Lower leg skin (tissue), 3 donors: ENCODE data around the gene GNAI2.

Experiments
- POLR2A ChIP-seq, 2 donors: fragments of 450-650 bp; IDR thresholded peaks; one replicate each; pipeline ENCODE4 v1.6.1; 2016 to 2017; ENCODE audit warnings: antibody characterized with exemption in 2 of 2, mild to moderate bottlenecking in 1 of 2, moderate library complexity in 1 of 2
- TF ChIP-seq, protein P1 (sequence below), 3 donors: fragments of 450-650 bp; IDR thresholded peaks; one replicate each; pipeline ENCODE4 v1.5.1; 2016; ENCODE audit warnings: antibody characterized with exemption in 3 of 3, mild to moderate bottlenecking in 3 of 3, moderate library complexity in 2 of 3

- TF ChIP-seq, protein P1, sequence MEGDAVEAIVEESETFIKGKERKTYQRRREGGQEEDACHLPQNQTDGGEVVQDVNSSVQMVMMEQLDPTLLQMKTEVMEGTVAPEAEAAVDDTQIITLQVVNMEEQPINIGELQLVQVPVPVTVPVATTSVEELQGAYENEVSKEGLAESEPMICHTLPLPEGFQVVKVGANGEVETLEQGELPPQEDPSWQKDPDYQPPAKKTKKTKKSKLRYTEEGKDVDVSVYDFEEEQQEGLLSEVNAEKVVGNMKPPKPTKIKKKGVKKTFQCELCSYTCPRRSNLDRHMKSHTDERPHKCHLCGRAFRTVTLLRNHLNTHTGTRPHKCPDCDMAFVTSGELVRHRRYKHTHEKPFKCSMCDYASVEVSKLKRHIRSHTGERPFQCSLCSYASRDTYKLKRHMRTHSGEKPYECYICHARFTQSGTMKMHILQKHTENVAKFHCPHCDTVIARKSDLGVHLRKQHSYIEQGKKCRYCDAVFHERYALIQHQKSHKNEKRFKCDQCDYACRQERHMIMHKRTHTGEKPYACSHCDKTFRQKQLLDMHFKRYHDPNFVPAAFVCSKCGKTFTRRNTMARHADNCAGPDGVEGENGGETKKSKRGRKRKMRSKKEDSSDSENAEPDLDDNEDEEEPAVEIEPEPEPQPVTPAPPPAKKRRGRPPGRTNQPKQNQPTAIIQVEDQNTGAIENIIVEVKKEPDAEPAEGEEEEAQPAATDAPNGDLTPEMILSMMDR (IDR thresholded peaks at IDR 0.05) = no peak
- no peak for TF ChIP-seq POLR2A (IDR thresholded peaks at IDR 0.05)
Measured at GRCh38 chr3:50269977-50270413, 34.0 kb downstream of the GNAI2 start.
